Stimulated activated naive CD8-positive, alpha-beta T cell treated with anti-CD3 and anti-CD28 coated beads, Interleukin-15, amount 100 ng/mL, for 72 hours (primary cell): ENCODE measurements around the gene TRA2A.
A peak's percentile ranks its signal among the peaks of the same experiment; 100 is the strongest.

Source experiments
- ATAC-seq: fragments of 150-1000 bp; cut with Tn5 transposase; 2 replicates; pipeline ENCODE4 v1.10.0; 2021; ENCODE audit warnings: mild to moderate bottlenecking, moderate library complexity
- DNase-seq, 2 donors: peaks; one replicate each; pipeline ENCODE4 v3.0.0; 2021 to 2022
- H3K27ac Mint-ChIP-seq, 2 donors: one replicate each; pipeline ENCODE4 v1.8.0; 2022; ENCODE audit warnings: mild to moderate bottlenecking in 2 of 2, mixed read lengths in 2 of 2, moderate library complexity in 2 of 2
- H3K27me3 Mint-ChIP-seq: one replicate; pipeline ENCODE4 v1.8.0; 2022; ENCODE audit warnings: mixed read lengths
- H3K4me1 Mint-ChIP-seq: one replicate; pipeline ENCODE4 v1.8.0; 2022; ENCODE audit warnings: mild to moderate bottlenecking, mixed read lengths
- H3K4me3 Mint-ChIP-seq, 2 donors: one replicate each; pipeline ENCODE4 v1.8.0; 2022; ENCODE audit warnings: mild to moderate bottlenecking in 2 of 2, mixed read lengths in 2 of 2, moderate library complexity in 1 of 2
- H3K9me3 Mint-ChIP-seq, 2 donors: one replicate each; pipeline ENCODE4 v1.8.0; 2022; ENCODE audit warnings: mixed read lengths in 2 of 2

The TRA2A gene

GRCh38 chr7:23531794-23532489, at the start of gene TRA2A:
TSS of gene TRA2A (minus strand) at chr7:23531981. CDS start at chr7:23531824, 157 bp downstream.
- peak within 1 kb of the TSS; percentile 93 to 100 for H3K4me3 Mint-ChIP-seq
- peak within 1 kb of the TSS; percentile 100 for H3K27ac Mint-ChIP-seq
- no peaks in the 10 kb centered on the region for H3K9me3 Mint-ChIP-seq
- H3K27me3 Mint-ChIP-seq = no peaks in the 10 kb centered on the region
- peaks cover 47% of the 10 kb centered on the region for H3K4me1 Mint-ChIP-seq
- DNase-seq (peak; percentile 92 to 97), ATAC-seq (peak; percentile 94)

- no peaks in the 10 kb centered on the region for H3K4me1 Mint-ChIP-seq
- H3K27ac Mint-ChIP-seq = no peak overlapping the region
- peaks cover 20% of the 10 kb centered on the region for H3K27me3 Mint-ChIP-seq
- no peak overlapping the region for H3K4me3 Mint-ChIP-seq
- ATAC-seq = peak; percentile 92
- DNase-seq = peak; percentile 55 to 72
- no peaks in the 10 kb centered on the region for H3K9me3 Mint-ChIP-seq
Measured at GRCh38 chr7:23570592-23571200, 38.9 kb upstream of the TRA2A start.

GRCh38 chr7:23558303-23558702, 26.5 kb upstream of the TRA2A start:
- Mint-ChIP-seq H3K27ac (no peak overlapping the region), H3K4me1 (no peaks in the 10 kb centered on the region), H3K4me3 (no peak overlapping the region), H3K9me3 (no peaks in the 10 kb centered on the region), H3K27me3 (no peaks in the 10 kb centered on the region)
- no peak for DNase-seq
- ATAC-seq = no peak

GRCh38 chr7:23547662-23548061, 15.9 kb upstream of the TRA2A start:
- Mint-ChIP-seq H3K27ac (no peak overlapping the region), H3K27me3 (no peaks in the 10 kb centered on the region), H3K4me3 (no peak overlapping the region), H3K9me3 (no peaks in the 10 kb centered on the region), H3K4me1 (no peaks in the 10 kb centered on the region)
- ATAC-seq = no peak
- DNase-seq = no peak

- H3K4me3 Mint-ChIP-seq = peak overlapping the region in 1 of 2 donors; percentile 39
- no peak overlapping the region for H3K27ac Mint-ChIP-seq
- no peaks in the 10 kb centered on the region for H3K27me3 Mint-ChIP-seq
- DNase-seq (peak; percentile 70 to 80), ATAC-seq (peak; percentile 81)
- H3K4me1 Mint-ChIP-seq = no peaks in the 10 kb centered on the region
- no peaks in the 10 kb centered on the region for H3K9me3 Mint-ChIP-seq
Measured at GRCh38 chr7:23546897-23547572, 15.3 kb upstream of the TRA2A start.

GRCh38 chr7:23545493-23545892, 13.7 kb upstream of the TRA2A start:
- no peaks in the 10 kb centered on the region for H3K9me3 Mint-ChIP-seq
- no peak overlapping the region for H3K27ac Mint-ChIP-seq
- no peak for DNase-seq
- H3K4me1 Mint-ChIP-seq = peaks cover 9% of the 10 kb centered on the region
- H3K4me3 Mint-ChIP-seq = no peak overlapping the region
- no peaks in the 10 kb centered on the region for H3K27me3 Mint-ChIP-seq
- ATAC-seq = no peak

- Mint-ChIP-seq H3K9me3 (no peaks in the 10 kb centered on the region), H3K27me3 (no peaks in the 10 kb centered on the region), H3K4me1 (peaks cover 14% of the 10 kb centered on the region), H3K4me3 (no peak overlapping the region), H3K27ac (no peak overlapping the region)
- peak; percentile 82 for ATAC-seq
- DNase-seq = no peak
Measured at GRCh38 chr7:23544913-23545354, 13.2 kb upstream of the TRA2A start.

- no peaks in the 10 kb centered on the region for H3K27me3 Mint-ChIP-seq
- H3K4me3 Mint-ChIP-seq = no peak overlapping the region
- DNase-seq (no peak), ATAC-seq (no peak)
- H3K27ac Mint-ChIP-seq = no peak overlapping the region
- H3K9me3 Mint-ChIP-seq = no peaks in the 10 kb centered on the region
- H3K4me1 Mint-ChIP-seq = peaks cover 26% of the 10 kb centered on the region
Measured at GRCh38 chr7:23542752-23543151, 11.0 kb upstream of the TRA2A start.

GRCh38 chr7:23539494-23539907, 7.7 kb upstream of the TRA2A start:
- H3K9me3 Mint-ChIP-seq = no peaks in the 10 kb centered on the region
- peak overlapping the region; percentile 62 to 75 for H3K4me3 Mint-ChIP-seq
- H3K27me3 Mint-ChIP-seq = no peaks in the 10 kb centered on the region
- DNase-seq (no peak), ATAC-seq (no peak)
- H3K27ac Mint-ChIP-seq = peak overlapping the region; percentile 93 to 95
- H3K4me1 Mint-ChIP-seq = peaks cover 26% of the 10 kb centered on the region

- H3K4me1 Mint-ChIP-seq = peaks cover 26% of the 10 kb centered on the region
- H3K27me3 Mint-ChIP-seq = no peaks in the 10 kb centered on the region
- no peak overlapping the region for H3K4me3 Mint-ChIP-seq
- ATAC-seq = no peak
- no peaks in the 10 kb centered on the region for H3K9me3 Mint-ChIP-seq
- no peak for DNase-seq
- H3K27ac Mint-ChIP-seq = no peak overlapping the region
Measured at GRCh38 chr7:23538301-23538700, 6.5 kb upstream of the TRA2A start.

- ATAC-seq (no peak), DNase-seq (no peak)
- no peaks in the 10 kb centered on the region for H3K27me3 Mint-ChIP-seq
- no peaks in the 10 kb centered on the region for H3K9me3 Mint-ChIP-seq
- peaks cover 35% of the 10 kb centered on the region for H3K4me1 Mint-ChIP-seq
- H3K4me3 Mint-ChIP-seq = peak overlapping the region; percentile 42 to 56
- peak overlapping the region in 1 of 2 donors; percentile 100 for H3K27ac Mint-ChIP-seq
Measured at GRCh38 chr7:23533238-23533604, 1.4 kb upstream of the TRA2A start.

GRCh38 chr7:23532490-23533237, 883 bp upstream of the TRA2A start:
- H3K27me3 Mint-ChIP-seq = no peaks in the 10 kb centered on the region

GRCh38 chr7:23531050-23531793, 559 bp downstream of the TRA2A start:
- peak; percentile 65 for ATAC-seq
- Mint-ChIP-seq H3K4me1 (peaks cover 52% of the 10 kb centered on the region), H3K9me3 (no peaks in the 10 kb centered on the region), H3K27me3 (no peaks in the 10 kb centered on the region), H3K27ac (peak overlapping the region; percentile 100), H3K4me3 (peak overlapping the region; percentile 93 to 100)
- DNase-seq = peak; percentile 61 to 77

More at GRCh38 chr7:23532490-23533237, 883 bp upstream of the TRA2A start:
- Mint-ChIP-seq H3K27ac (peak overlapping the region; percentile 100), H3K4me1 (peaks cover 40% of the 10 kb centered on the region), H3K4me3 (peak overlapping the region; percentile 93 to 100), H3K9me3 (no peaks in the 10 kb centered on the region)
- DNase-seq (no peak), ATAC-seq (no peak)

GRCh38 chr7:23530405-23530804, 1.4 kb downstream of the TRA2A start:
- DNase-seq (peak in 1 of 2 donors; percentile 36), ATAC-seq (peak; percentile 27)
- H3K4me1 Mint-ChIP-seq = peaks cover 57% of the 10 kb centered on the region
- H3K9me3 Mint-ChIP-seq = no peaks in the 10 kb centered on the region
- no peaks in the 10 kb centered on the region for H3K27me3 Mint-ChIP-seq
- H3K27ac Mint-ChIP-seq = peak overlapping the region; percentile 100
- peak overlapping the region; percentile 93 to 100 for H3K4me3 Mint-ChIP-seq
